Measurements from ENCODE around the gene SPTBN2. TPM values are rescaled to one million over a fixed set of nuclear protein-coding genes. Genes with fewer than 3 reads are reported as not detected.
A peak's percentile ranks its signal among the peaks of the same experiment; 100 is the strongest.
"Not testable (repeated sequence)": the region's sequence is repeated elsewhere in the genome, so short reads cannot be mapped to it uniquely, and the experiment has no call there.

SPTBN2 gene
- total RNA-seq, 1 experiment from 2014 or later = 31.6 TPM

GRCh38 chr11:66724167-66724566 lies 4.8 kb downstream of the SPTBN2 start:
- DNase-seq (ENCODE audit: low spot score) = not testable (repeated sequence)

- no peak for DNase-seq (ENCODE audit: low spot score)
These were observed 5.3 kb downstream of the SPTBN2 start for GRCh38 chr11:66723693-66724092.

- no peak for DNase-seq (ENCODE audit: low spot score)
These were observed 6.0 kb downstream of the SPTBN2 start for GRCh38 chr11:66722745-66723651.

- DNase-seq (ENCODE audit: low spot score) = no peak
These were observed 7.1 kb downstream of the SPTBN2 start for GRCh38 chr11:66721939-66722338.

GRCh38 chr11:66720899-66721470 lies 8.0 kb downstream of the SPTBN2 start:
- no peak for DNase-seq (ENCODE audit: low spot score)

- DNase-seq (ENCODE audit: low spot score) = peak; percentile 94
These were observed 8.7 kb downstream of the SPTBN2 start for GRCh38 chr11:66720223-66720898.

- DNase-seq (ENCODE audit: low spot score) = no peak
These were observed 9.7 kb downstream of the SPTBN2 start for GRCh38 chr11:66719111-66719872.

- no peak for DNase-seq (ENCODE audit: low spot score)
These were observed 10.6 kb downstream of the SPTBN2 start for GRCh38 chr11:66718320-66718971.

- DNase-seq (ENCODE audit: low spot score) = no peak
These were observed 11.1 kb downstream of the SPTBN2 start for GRCh38 chr11:66717925-66718319.

- no peak for DNase-seq (ENCODE audit: low spot score)
These were observed 12.0 kb downstream of the SPTBN2 start for GRCh38 chr11:66716996-66717395.

- no peak for DNase-seq (ENCODE audit: low spot score)
These were observed 13.5 kb downstream of the SPTBN2 start for GRCh38 chr11:66715346-66716085.

GRCh38 chr11:66713746-66714480 lies 15.1 kb downstream of the SPTBN2 start:
- DNase-seq (ENCODE audit: low spot score) = no peak

GRCh38 chr11:66710384-66710930 lies 18.6 kb downstream of the SPTBN2 start:
- DNase-seq (ENCODE audit: low spot score) = no peak

- no peak for DNase-seq (ENCODE audit: low spot score)
These were observed 20.3 kb downstream of the SPTBN2 start for GRCh38 chr11:66708701-66709100.

GRCh38 chr11:66708094-66708493 lies 20.9 kb downstream of the SPTBN2 start:
- no peak for DNase-seq (ENCODE audit: low spot score)

- DNase-seq (ENCODE audit: low spot score) = no peak
These were observed 21.5 kb downstream of the SPTBN2 start for GRCh38 chr11:66707486-66707885.

- DNase-seq (ENCODE audit: low spot score) = no peak
These were observed 22.0 kb downstream of the SPTBN2 start for GRCh38 chr11:66706989-66707388.

GRCh38 chr11:66705587-66706335 lies 23.3 kb downstream of the SPTBN2 start:
- DNase-seq (ENCODE audit: low spot score) = no peak

Data from A172 (cell line).